ENCODE measurements around the gene RBL1.
"Not testable (repeated sequence)": the region's sequence is repeated elsewhere in the genome, so short reads cannot be mapped to it uniquely, and the experiment has no call there.

RBL1 gene, protein sequence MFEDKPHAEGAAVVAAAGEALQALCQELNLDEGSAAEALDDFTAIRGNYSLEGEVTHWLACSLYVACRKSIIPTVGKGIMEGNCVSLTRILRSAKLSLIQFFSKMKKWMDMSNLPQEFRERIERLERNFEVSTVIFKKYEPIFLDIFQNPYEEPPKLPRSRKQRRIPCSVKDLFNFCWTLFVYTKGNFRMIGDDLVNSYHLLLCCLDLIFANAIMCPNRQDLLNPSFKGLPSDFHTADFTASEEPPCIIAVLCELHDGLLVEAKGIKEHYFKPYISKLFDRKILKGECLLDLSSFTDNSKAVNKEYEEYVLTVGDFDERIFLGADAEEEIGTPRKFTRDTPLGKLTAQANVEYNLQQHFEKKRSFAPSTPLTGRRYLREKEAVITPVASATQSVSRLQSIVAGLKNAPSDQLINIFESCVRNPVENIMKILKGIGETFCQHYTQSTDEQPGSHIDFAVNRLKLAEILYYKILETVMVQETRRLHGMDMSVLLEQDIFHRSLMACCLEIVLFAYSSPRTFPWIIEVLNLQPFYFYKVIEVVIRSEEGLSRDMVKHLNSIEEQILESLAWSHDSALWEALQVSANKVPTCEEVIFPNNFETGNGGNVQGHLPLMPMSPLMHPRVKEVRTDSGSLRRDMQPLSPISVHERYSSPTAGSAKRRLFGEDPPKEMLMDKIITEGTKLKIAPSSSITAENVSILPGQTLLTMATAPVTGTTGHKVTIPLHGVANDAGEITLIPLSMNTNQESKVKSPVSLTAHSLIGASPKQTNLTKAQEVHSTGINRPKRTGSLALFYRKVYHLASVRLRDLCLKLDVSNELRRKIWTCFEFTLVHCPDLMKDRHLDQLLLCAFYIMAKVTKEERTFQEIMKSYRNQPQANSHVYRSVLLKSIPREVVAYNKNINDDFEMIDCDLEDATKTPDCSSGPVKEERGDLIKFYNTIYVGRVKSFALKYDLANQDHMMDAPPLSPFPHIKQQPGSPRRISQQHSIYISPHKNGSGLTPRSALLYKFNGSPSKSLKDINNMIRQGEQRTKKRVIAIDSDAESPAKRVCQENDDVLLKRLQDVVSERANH

DNA sequence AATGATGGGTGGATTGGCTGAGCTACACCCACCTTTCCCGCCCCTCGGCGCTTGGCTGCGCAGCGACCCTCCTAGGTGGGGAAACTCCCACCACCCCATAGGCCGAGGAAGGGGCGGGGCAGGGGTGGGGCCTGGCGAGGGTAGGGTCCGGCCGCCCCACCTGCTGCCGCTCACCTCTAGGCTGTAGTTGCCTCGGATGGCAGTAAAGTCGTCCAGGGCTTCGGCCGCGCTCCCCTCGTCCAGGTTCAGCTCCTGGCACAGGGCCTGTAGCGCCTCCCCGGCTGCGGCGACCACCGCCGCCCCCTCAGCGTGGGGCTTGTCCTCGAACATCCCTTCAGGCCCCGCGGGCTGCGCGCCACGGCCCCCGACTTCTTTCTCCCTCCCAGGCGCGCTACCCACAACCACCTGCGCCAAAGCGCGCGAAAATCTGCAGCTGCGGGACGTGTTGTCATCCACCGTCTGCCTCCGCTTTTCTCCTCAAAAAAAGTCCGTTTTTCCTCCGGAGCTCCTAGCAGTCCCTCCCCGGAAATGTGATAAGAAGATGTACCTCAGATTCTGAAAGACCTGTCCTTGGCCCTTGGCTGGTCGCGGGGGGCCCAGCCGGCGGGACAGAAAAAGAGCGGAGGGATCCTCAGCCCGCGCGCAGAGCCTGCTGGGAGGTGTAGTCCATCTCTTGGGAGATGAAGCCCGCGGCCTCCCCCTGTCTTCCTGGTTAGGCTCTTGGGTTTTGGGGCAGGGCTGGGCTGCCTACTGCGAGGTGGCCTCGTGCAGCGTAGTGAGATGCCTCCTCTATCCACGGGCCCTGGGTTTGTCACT, at the start of gene RBL1:
RBL1 (minus strand) TSS at position 399 of the 816 bp plus-strand sequence; CDS start at position 330, 69 bp downstream.
- DNase-seq (ENCODE audit: low read depth, low spot score): peak; percentile 64

DNA sequence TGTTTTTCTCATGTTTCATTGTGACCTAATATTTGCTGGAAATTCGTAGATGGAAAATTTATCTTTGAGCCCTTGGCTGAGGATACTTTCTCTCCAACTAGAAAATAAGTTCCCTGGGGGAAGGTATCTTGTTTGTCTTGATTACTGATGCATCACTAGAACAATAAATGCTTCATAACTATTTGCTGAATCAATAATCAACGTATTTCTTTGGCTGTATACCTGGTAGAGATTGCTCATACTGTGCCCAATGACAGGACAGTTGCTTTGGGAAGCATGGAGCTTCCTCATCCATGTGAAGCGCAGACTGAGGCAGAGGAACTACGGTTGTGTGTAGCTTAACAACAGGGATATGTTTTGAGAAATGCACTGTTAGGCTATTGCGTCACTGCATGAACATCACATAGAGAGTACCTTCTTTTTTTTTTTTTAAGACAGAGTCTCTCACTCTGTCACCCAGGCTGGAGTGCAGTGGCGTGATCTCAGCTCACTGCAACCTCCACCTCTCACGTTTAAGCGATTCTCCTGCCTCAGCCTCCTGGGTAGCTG, 49.1 kb upstream of the RBL1 start:
- no peak for DNase-seq (ENCODE audit: low read depth, low spot score)

DNA sequence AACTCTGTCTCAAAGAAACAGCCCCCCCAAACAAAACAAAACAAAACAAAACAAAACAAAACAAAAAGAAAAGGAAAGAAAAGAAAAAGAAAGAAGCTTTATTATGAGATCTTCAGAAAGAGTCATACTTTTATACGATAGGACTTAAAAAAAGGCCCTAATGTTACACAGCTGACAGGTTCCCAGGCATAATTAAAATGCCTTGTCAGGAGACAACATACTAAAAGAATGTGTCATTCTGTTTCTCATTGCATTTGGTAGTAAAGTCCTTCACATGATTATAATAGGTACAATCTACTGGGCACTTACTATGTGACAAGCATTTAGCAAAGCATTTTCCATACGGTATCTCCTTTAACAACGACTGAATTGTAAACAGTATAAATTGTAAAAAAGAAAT, 46.9 kb upstream of the RBL1 start:
- DNase-seq (ENCODE audit: low read depth, low spot score): no peak

DNA sequence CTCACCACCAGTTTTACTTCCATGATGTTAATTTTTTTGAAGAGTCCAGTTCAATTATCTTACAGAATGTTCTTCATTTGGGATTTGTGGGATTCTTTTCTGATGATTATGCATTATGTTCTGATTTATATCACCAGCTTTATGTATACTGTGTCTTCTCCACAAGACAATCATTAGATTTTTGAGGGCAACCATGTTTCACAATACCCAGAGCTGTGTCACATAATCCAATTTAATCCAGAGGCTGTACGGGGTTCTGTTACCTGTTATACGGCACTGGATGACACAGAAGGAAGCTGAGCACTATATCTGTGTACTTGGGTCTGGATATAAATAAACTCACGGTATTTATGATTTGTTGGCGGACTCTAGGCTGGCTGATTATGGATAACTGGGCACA, 41.8 kb upstream of the RBL1 start:
- DNase-seq (ENCODE audit: low read depth, low spot score): no peak

DNA sequence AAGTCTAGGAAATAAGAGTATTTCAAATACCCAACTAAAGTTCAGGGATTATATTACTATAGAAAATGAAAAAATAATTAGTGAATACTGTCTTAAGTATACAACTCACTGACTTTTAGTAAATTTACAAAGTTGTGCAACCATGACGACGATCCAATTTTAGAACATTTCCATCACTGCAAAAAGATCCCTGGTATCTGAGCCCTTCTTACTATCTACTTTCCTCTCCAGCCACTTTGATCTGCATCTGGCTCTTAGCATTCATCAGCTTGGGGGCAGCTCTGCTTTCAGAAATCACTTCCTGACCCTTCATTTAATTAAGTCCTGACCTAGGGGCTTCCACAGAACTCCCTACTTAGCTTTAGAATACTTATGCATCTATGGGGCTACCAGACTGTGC, 38.2 kb upstream of the RBL1 start:
- DNase-seq (ENCODE audit: low read depth, low spot score): no peak

DNA sequence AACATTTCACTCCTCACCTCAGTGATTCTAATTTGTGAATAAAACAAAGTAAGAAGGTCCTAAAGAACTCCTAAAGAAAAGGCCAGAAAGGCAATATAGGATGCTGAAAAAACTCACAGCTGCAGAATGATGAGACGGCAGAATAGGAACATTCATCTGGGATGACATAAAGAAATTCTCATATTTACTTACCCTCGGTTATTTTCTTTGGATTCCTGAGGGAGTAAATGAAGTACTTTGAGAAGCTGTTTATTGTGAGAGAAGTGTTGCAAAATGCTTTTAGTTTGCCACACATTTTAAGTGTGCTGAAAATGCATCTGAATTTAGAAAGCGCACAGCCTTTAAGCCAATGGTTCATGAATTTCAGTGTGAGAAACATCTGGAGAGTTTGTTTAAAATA, 35.7 kb upstream of the RBL1 start:
- DNase-seq (ENCODE audit: low read depth, low spot score): no peak

DNA sequence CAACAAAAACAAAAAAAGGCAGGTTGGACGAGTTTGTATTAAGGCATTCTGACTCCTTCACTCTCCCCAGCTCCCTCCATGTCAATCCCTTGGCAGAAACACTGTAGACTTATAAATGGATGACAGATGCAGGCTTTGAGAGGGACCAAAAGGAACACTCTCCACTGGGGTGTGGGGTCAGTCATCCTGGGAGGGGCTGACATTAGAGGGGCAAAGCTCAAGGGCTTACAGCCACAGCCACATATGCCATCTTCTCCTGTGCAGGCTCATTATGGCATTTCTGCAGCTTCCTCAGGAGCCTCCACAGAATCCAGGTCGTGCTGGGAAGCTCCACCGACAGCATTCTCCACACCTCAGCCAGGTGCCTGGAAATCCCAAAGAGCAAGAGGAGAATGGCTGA, 33.0 kb upstream of the RBL1 start:
- DNase-seq (ENCODE audit: low read depth, low spot score): no peak

DNA sequence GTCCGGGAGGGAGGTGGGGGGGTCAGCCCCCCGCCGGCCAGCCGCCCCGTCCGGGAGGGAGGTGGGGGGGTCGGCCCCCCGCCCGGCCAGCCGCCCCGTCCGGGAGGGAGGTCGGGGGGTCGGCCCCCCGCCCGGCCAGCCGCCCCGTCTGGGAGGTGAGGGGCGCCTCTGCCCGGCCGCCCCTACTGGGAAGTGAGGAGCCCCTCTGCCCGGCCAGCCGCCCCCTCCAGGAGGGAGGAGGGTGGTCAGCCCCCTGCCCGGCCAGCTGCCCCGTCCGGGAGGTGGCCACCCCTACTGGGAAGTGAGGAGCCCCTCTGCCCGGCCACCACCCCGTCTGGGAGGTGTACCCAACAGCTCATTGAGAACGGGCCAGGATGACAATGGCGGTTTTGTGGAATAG, 30.5 kb upstream of the RBL1 start:
- DNase-seq (ENCODE audit: low read depth, low spot score): not testable (repeated sequence)

DNA sequence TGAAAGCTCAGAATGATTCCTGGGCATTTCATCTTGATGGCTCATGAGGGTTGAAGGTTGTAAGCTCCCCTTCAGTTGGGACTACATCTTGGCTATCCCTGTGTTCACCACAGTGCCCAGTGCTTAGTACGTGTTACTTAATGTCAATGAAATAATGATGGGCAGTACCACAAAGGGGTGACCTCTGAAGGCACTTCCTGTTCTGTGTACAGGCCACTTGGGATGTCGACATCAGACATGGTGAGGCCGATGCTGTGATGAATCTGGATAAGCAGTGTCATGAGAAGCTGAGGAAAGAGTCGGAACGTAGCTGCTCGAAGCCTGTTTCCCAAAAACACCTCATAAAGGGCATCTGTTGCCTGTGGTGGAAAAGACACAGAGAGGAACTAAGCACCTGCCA, 27.6 kb upstream of the RBL1 start:
- DNase-seq (ENCODE audit: low read depth, low spot score): no peak

DNA sequence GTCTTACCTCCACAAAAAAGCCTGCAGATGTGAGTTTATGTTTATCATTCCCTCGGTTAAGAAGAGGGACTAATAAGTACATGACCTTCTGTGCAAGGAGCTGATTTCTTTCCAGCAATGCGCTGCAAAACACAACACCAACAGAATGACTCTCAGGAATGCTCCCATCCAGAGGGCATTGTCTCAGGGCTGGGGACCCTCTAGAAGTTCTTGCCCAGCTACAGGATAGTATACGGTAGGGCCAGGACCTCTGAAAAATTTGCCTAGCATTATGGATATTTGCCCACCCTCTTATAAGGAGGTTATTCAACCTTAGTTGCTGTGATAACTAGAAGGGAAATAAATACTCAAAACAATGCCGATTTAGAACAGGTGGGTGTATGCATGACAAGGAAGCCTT, 24.7 kb upstream of the RBL1 start:
- DNase-seq (ENCODE audit: low read depth, low spot score): no peak

DNA sequence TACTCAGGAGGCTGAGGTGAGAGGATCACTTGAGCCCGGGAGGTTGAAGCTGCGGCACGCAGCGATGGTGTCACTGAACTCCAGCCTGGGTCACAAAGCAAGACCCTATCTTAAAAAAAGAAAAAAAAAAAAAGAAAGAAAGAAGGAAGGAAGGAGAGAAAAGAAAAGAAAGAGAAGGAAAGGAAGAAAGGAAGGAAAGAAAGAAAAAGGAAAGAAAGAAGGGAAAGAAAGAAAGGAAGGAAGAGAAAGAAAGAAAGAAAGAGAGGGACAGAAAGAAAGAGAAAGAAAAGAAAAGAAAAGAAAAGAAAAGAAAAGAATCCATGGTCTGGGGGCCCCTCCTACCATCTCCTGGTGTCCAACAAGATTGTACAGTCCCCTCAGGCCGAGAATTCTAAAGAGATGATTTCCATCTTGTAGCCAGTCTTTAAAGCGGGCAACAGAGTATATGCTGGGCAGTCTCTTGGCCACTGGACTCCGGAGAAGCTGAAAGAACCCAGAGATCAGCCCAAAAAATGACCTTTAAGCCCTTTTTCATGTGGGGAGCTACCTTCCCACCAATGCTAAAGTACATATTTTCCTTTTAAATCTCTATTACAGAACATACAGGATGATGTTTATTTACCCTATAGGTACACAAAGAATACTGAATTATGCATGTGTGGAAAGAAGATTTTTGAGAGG, 23.7 kb upstream of the RBL1 start:
- DNase-seq (ENCODE audit: low read depth, low spot score): no peak

DNA sequence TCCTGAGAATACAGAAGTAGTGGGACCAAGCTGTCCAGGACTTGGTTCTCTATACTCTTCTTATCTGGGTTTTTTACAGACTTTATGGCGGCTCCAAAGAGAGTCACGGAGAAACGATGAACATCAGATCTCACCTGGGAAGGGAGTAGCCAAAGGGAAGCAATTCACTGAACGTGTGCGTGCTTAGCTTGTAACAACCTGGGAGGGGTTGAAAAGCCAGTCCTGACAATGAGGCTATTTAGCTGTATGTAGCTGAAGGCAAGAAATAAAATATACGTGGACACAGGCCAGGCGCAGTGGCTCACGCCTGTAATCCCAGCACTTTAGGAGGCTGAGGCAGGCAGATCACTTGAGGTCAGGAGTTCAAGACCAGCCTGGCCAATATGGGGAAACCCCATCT, 18.2 kb upstream of the RBL1 start:
- DNase-seq (ENCODE audit: low read depth, low spot score): no peak

DNA sequence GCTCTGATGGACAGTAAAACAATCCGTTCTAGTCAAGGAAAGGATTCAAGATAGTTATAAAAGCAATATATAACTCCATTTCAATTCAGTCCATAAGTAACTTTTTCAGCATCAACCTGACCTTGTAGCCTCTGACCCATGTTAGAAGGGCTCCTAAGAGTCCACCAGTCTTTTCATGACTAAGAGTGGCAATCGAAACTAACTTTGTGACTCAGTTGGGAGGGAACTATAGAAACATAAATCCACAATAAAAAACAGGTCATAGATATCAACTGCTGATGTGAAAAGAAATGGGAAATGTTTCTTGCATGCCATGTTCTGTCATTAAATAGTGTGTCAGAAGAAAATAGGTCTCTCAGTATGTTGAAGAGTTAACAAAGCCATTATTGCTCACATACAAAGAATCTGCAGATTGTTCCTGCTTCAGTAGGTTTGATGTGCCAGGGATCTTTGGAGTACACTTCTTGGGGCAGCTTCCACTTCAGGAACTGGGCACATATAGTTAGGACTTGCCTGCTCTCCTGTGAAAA, 16.2 kb upstream of the RBL1 start:
- DNase-seq (ENCODE audit: low read depth, low spot score): no peak

DNA sequence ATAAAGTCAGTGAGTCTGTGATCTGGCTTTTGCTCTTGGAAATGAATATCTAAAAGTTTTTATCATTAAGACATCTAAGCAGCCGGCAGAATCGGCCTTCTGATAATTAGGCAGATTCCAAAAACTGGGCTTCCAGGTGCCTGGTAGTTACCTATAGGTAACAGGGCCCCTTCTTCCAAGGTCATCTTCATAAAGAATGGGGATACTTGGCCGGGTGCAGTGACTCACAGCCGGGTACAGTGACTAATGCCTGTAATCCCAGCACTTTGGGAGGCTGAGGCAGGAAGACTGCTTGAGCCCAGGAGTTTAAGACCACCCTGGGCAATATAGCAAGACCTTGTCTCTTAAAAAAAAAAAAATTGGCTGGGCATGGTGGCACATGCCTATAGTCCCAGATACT, 12.9 kb upstream of the RBL1 start:
- DNase-seq (ENCODE audit: low read depth, low spot score): no peak

DNA sequence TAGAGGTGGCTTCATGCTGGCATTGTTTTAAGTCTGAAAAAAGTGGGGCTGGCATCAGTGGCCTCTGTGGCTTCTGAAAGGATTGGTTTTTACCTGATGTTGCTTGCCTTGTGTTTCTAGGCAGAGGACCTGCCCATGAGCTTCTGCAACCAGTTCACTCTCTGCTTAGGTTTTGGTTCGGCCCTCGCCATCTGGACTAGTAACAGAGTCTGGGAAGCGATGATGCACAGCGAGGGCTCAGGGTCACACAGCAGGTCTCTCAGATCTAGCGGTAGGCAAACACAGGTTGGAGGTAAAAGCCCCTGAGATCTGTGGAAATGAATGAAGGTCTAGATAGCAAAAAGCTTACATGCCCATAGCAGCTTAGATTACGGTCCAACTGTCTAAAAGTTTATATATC, 6.8 kb upstream of the RBL1 start:
- no peak for DNase-seq (ENCODE audit: low read depth, low spot score)

DNA sequence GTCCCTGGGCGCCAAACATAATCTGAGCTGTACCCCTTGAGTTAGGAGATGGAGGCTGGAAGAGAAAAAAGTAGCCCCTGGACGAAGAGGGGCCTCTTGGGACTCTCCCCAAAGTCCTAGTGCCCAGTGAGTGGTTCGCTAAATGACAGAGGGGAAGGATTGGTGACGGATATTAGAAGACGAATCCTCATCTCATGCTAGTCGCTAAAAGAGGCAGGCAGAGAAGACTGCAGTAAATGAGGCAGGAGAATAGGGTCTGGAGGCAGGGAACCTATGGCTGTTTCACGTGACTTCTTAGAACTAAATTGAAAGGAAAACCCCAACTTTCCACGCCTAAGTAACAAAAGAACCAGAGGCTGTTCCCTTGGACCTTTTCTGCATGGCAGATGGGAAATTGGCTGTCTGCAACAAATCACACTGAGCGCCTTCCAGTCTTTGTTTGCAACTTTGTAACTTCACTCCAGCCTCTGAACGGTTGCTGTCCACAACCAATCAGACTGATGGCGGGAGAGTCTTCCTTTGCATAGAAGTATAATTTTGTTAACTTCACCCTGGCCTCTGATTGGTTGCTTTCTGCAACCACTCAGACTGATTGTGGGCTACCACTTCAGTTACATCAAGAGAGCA, 731 bp upstream of the RBL1 start:
- no peak for DNase-seq (ENCODE audit: low read depth, low spot score)

DNA sequence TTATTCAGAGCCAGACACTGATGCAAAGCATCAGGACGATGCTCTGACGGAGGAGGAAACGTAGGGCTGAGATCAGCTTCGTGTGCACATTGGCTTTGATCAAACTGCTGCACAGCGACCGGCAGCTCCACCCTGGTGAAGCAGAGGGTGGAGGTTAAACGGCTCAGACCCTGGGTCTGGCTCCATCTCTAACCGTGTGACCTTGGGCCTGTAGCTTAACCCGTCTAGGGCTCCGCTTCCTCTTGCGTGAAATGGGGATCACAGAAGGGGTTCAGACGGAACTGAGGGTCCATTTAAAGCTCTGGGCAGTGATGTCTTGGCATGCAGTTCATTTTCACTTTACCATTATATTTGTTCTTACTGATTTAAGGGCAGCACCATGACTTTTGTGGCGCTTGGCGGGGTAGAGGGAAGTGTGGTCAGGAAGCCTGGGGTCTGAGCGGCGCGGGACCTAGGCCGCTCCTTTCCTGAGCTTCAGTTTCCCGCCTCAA, 644 bp downstream of the RBL1 start:
- DNase-seq (ENCODE audit: low read depth, low spot score): no peak

DNA sequence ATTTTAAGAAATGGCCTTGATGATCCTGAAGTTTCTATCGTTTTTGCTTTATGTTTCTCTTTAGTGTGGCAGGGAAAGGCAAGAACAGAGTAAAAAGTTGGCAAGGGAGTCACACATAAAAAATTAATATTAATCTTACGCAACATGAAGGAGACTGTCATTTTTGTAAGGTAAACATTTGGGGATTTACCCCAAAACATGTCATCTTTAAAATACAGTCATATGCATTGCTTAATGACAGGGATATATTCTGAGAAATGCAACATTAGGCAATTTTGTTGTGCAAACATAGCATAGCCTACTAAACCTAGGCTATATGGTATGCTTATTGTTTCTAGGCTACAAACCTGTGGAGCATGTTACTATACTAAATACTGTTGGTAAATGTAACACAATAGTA, 5.4 kb downstream of the RBL1 start:
- no peak for DNase-seq (ENCODE audit: low read depth, low spot score)

DNA sequence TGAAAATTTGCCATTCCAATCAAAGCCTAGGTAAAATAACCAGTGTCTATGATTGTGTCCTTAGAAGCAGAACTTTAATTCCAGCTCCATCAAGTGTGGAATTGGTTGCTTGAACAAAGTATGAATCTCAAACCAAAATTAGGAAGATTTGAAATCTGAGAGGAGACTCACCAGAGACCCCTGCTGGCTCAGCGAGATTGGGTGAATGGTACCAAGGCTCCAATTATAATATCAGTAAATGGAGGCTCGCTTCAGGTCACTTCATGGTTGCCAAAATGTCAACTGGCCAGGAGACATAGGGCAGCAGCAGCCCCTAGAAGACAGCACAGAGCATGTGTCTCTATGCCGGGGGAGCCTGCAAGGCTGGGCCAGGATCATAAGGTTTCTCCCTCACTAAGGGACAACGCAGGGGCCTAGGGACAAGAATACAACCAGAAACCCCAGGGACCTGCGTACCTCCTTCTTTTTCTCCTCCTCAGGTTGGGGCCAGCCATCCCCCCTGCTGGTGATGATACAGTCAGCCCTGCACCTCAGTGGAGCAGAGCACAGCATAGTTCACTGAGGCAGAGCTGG, 14.0 kb downstream of the RBL1 start:
- DNase-seq (ENCODE audit: low read depth, low spot score): no peak

DNA sequence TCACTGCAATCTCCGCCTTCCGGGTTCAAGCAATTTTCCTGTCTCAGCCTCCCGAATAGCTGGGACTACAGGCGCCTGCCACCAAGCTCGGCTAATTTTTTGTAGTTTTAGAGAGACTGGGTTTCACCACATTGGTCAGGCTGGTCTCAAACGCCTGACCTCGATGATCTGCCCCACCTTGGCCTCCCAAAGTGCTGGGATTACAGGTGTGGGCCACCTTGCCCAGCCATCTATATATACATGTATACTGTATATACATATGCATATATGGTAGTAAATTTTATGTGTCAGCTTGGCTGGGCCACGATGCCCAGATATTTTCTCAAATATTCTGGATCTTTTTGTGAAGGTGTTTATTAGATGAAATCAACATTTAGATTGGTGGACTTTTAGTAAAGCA, 18.8 kb downstream of the RBL1 start:
- no peak for DNase-seq (ENCODE audit: low read depth, low spot score)

Data from brain pericyte (primary cell).